Upper lobe of right lung (tissue), 1 donor: ENCODE data around the gene TSC2. TPM values are rescaled to one million over a fixed set of nuclear protein-coding genes. Genes with fewer than 3 reads are reported as not detected.

ENCODE experiments used
- ATAC-seq: fragments of 200-7000 bp; cut with Tn5 transposase; one replicate; pipeline ENCODE4 v1.9.1; 2020; ENCODE audit warnings: mild to moderate bottlenecking, moderate library complexity
- DNase-seq: peaks from one replicate; pipeline ENCODE4 v3.0.0-alpha.2; 2020
- H3K27ac ChIP-seq: fragments of 200-600 bp; one replicate; pipeline ENCODE4 v1.8.0; 2022
- H3K27me3 ChIP-seq: fragments of 200-600 bp; one replicate; pipeline ENCODE4 v1.8.0; 2022; ENCODE audit warnings: mild to moderate bottlenecking
- H3K36me3 ChIP-seq: fragments of 200-600 bp; one replicate; pipeline ENCODE4 v1.8.0; 2022
- H3K4me1 ChIP-seq: fragments of 200-600 bp; one replicate; pipeline ENCODE4 v1.8.0; 2022
- H3K4me3 ChIP-seq: fragments of 200-600 bp; one replicate; pipeline ENCODE4 v1.8.0; 2022; ENCODE audit warnings: mild to moderate bottlenecking
- H3K9me3 ChIP-seq: fragments of 200-600 bp; one replicate; pipeline ENCODE4 v1.8.0; 2022
- CTCF ChIP-seq: fragments of 200-600 bp; IDR thresholded peaks from one replicate; pipeline ENCODE4 v1.8.0; 2022; ENCODE audit warnings: antibody characterized with exemption
- intact Hi-C: fragments of 100-400 bp; cut with DNase I; formaldehyde crosslinking; loops from one replicate; pipeline ENCODE4 v1.11.0; 2022
- total RNA-seq: library from RNA; stranded (reverse); fragmentation: NEBNext Ultra II Directional; extraction: Animal tissue kit (Norgen Biotek cat#: 25700); gene quantifications from one replicate; pipeline ENCODE4 v1.2.1, GENCODE V29; 2021
- donor health status: DM: no; HTN: yes; CAD: no; lungs with severe emphysema.

TSC2 gene
- total RNA-seq, 1 donor from 2014 or later: 119 TPM

- peaks cover 10% of the 10 kb centered on the region for H3K27me3 ChIP-seq
- no peak for TF ChIP-seq CTCF
- intact Hi-C loops: no loop called here
- H3K36me3 ChIP-seq: peaks cover 15% of the 10 kb centered on the region
- ATAC-seq (no peak), DNase-seq (no peak)
- H3K27ac ChIP-seq: peak overlapping the region; percentile 67
- H3K9me3 ChIP-seq: no peaks in the 10 kb centered on the region
- H3K4me3 ChIP-seq: peak overlapping the region; percentile 52
- H3K4me1 ChIP-seq: peaks cover 46% of the 10 kb centered on the region
These were observed 21.8 kb upstream of the TSC2 start for GRCh38 chr16:2025878-2026460.

GRCh38 chr16:2026461-2027023, 21.2 kb upstream of the TSC2 start, which contains the start of gene NHERF2:
Gene NHERF2, plus strand, starts transcription at chr16:2026902. Its CDS starts 104 bp downstream, at chr16:2027006.
- DNase-seq: peak; percentile 77
- Histone ChIP-seq H3K27ac (peak within 1 kb of the TSS; percentile 73), H3K4me1 (peaks cover 48% of the 10 kb centered on the region), H3K27me3 (peaks cover 5% of the 10 kb centered on the region), H3K4me3 (peak within 1 kb of the TSS; percentile 72), H3K36me3 (peaks cover 18% of the 10 kb centered on the region), H3K9me3 (no peaks in the 10 kb centered on the region)
- TF ChIP-seq CTCF: no peak
- peak; percentile 24 for ATAC-seq
- intact Hi-C loops: no loop called here

DNA sequence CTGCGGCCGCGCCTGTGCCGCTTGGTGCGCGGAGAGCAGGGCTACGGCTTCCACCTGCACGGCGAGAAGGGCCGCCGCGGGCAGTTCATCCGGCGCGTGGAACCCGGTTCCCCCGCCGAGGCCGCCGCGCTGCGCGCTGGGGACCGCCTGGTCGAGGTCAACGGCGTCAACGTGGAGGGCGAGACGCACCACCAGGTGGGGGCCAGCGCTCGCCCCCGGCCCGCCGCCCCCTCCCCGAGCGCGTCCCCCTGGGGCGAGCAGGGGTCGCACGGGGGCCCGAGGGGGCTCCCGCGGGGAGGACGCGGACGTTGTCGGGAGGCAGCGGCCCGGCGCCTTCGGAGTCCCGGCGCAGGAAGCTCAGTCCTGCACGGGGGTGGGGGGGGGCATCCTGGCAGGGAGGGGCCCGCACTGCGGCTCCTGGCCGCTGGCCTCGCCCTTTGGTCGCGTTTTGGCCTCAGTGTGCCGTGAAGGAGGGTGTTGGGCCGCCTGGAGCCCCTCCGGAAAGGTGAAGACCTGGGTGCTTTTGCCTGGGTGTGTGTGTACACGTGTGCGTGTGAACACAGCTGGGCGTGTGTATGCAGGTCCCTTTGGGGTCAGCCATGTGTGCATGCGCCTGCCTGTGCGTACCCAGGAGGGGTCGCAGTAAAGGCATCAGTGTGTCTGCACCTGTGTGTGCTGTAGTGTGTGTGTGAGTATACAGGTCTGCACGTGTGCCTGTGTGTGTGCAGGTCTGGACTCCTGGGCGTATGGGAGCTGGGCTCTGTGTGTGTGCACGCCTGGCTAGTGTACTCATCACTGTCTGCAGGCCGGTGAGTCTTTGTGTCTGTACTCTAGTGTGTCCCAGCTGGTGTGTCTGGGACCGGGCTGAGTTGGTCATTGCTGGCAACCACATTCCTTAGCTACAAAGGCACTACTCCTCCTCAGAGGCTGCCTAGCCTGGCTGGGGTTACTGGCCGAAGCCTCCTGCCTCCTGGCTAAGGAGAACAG, 20.5 kb upstream of the TSC2 start:
- no peak for TF ChIP-seq CTCF
- peaks cover 25% of the 10 kb centered on the region for H3K36me3 ChIP-seq
- H3K9me3 ChIP-seq: no peaks in the 10 kb centered on the region
- H3K27me3 ChIP-seq: no peaks in the 10 kb centered on the region
- H3K27ac ChIP-seq: peak overlapping the region; percentile 73
- peak overlapping the region; percentile 72 for H3K4me3 ChIP-seq
- DNase-seq (peak; percentile 70), ATAC-seq (peak; percentile 0)
- H3K4me1 ChIP-seq: peaks cover 56% of the 10 kb centered on the region
- intact Hi-C loops: no loop called here

- Histone ChIP-seq H3K9me3 (no peaks in the 10 kb centered on the region), H3K36me3 (peaks cover 26% of the 10 kb centered on the region), H3K4me3 (peak overlapping the region; percentile 72), H3K27me3 (no peaks in the 10 kb centered on the region), H3K27ac (peak overlapping the region; percentile 73), H3K4me1 (peaks cover 58% of the 10 kb centered on the region)
- no peak for TF ChIP-seq CTCF
- no peak for DNase-seq
- no peak for ATAC-seq
- intact Hi-C loops: no loop called here
These were observed 19.6 kb upstream of the TSC2 start for GRCh38 chr16:2028146-2028545.

GRCh38 chr16:2028620-2029220, 19.1 kb upstream of the TSC2 start:
- intact Hi-C loops: no loop called here
- no peak for TF ChIP-seq CTCF
- H3K36me3 ChIP-seq: peaks cover 26% of the 10 kb centered on the region
- ATAC-seq: no peak
- H3K4me1 ChIP-seq: peaks cover 59% of the 10 kb centered on the region
- H3K4me3 ChIP-seq: peak overlapping the region; percentile 72
- peak overlapping the region; percentile 73 for H3K27ac ChIP-seq
- no peaks in the 10 kb centered on the region for H3K27me3 ChIP-seq
- H3K9me3 ChIP-seq: no peaks in the 10 kb centered on the region
- no peak for DNase-seq
